Muscle layer of duodenum (tissue), 2 donors: ENCODE measurements around the gene POLE4.

Source experiments
- H3K27ac ChIP-seq: one replicate; pipeline ENCODE4 v1.7.0; 2013; ENCODE audit warnings: mild to moderate bottlenecking, low read length
- H3K27me3 ChIP-seq: one replicate; pipeline ENCODE4 v1.7.0; 2013; ENCODE audit warnings: low read depth, mild to moderate bottlenecking, control low read depth, low read length
- H3K36me3 ChIP-seq, 2 donors: one replicate each; pipeline ENCODE4 v1.7.0; 2013; ENCODE audit warnings: low read length in 2 of 2, control low read depth in 1 of 2, mild to moderate bottlenecking in 1 of 2; ENCODE audit not compliant: insufficient read depth in 2 of 2, control insufficient read depth in 1 of 2
- H3K4me1 ChIP-seq, 2 donors: one replicate each; pipeline ENCODE4 v1.7.0; 2013; ENCODE audit warnings: low read length in 2 of 2, mild to moderate bottlenecking in 2 of 2, control low read depth in 1 of 2, moderate library complexity in 1 of 2; ENCODE audit not compliant: insufficient read depth in 2 of 2, control insufficient read depth in 1 of 2
- H3K4me3 ChIP-seq, 2 donors: one replicate each; pipeline ENCODE4 v1.7.0; 2013; ENCODE audit warnings: low read length in 2 of 2, low read depth in 1 of 2, mild to moderate bottlenecking in 1 of 2
- H3K9me3 ChIP-seq, 2 donors: one replicate each; pipeline ENCODE4 v1.7.0; 2013; ENCODE audit warnings: low read length in 2 of 2, control low read depth in 1 of 2, mild to moderate bottlenecking in 1 of 2; ENCODE audit not compliant: control insufficient read depth in 1 of 2
- donor health status: healthy.

POLE4 gene

GRCh38 chr2:74924463-74925265 lies 33.8 kb upstream of the POLE4 start:
- Histone ChIP-seq H3K27me3 (no peaks in the 10 kb centered on the region), H3K4me3 (no peak overlapping the region), H3K4me1 (no peaks in the 10 kb centered on the region), H3K9me3 (no peaks in the 10 kb centered on the region), H3K27ac (no peak overlapping the region), H3K36me3 (no peaks in the 10 kb centered on the region)

GRCh38 chr2:74925361-74925786 lies 33.1 kb upstream of the POLE4 start:
- Histone ChIP-seq H3K4me3 (no peak overlapping the region), H3K27me3 (no peaks in the 10 kb centered on the region), H3K36me3 (peaks cover 0 to 5% of the 10 kb centered on the region in 2 donors), H3K27ac (no peak overlapping the region), H3K4me1 (no peaks in the 10 kb centered on the region), H3K9me3 (no peaks in the 10 kb centered on the region)

DNA sequence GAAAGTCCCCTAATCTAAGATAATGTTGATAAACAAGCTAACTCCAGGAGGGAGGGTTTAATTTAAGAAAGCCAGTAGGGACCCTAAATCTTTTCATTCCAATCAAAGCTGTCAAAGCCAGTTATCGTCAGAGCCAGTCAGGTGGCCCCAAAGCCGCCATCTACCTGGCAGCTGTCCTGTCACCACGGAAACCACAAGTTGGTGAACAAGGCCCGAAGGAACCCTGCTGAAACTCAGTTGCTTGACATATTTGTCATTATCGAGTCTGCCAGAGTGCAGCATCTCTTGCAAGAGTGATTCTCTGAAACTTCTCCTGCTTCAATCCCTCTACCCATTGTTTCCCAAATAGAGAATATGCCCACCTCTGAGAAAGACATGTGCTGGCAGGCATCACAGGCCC lies 30.8 kb upstream of the POLE4 start:
- no peak overlapping the region for H3K27ac ChIP-seq
- no peaks in the 10 kb centered on the region for H3K27me3 ChIP-seq
- no peaks in the 10 kb centered on the region for H3K9me3 ChIP-seq
- H3K36me3 ChIP-seq: peaks cover 0 to 7% of the 10 kb centered on the region in 2 donors
- H3K4me1 ChIP-seq: no peaks in the 10 kb centered on the region
- no peak overlapping the region for H3K4me3 ChIP-seq

GRCh38 chr2:74930811-74931486 lies 27.5 kb upstream of the POLE4 start:
- Histone ChIP-seq H3K4me1 (no peaks in the 10 kb centered on the region), H3K9me3 (no peaks in the 10 kb centered on the region), H3K27me3 (no peaks in the 10 kb centered on the region), H3K36me3 (peaks cover 0 to 7% of the 10 kb centered on the region in 2 donors), H3K27ac (no peak overlapping the region), H3K4me3 (no peak overlapping the region)

- Histone ChIP-seq H3K4me1 (no peaks in the 10 kb centered on the region), H3K36me3 (peaks cover 0 to 7% of the 10 kb centered on the region in 2 donors), H3K4me3 (no peak overlapping the region), H3K27me3 (no peaks in the 10 kb centered on the region), H3K9me3 (no peaks in the 10 kb centered on the region), H3K27ac (no peak overlapping the region)
These were observed 26.5 kb upstream of the POLE4 start for GRCh38 chr2:74931940-74932339.

DNA sequence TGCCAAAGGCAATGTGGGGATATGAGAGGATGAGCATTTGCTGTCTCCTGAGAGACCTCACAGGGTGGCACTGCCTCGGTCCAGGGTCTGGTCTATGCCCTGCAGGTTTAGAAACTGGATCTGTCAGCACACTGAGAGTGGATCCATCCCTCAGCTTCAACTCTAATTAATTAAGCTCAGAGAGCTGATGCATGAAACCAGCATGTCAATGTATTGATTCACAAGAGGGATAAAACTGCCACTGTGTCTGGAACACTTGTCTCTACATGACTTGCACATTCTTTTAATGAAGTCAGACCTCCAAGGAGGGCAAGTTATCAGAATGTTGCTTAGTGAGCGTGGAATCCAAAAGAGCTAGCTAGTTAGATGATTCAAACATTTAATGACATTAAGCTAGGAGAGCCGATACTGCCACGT lies 22.5 kb upstream of the POLE4 start:
- H3K4me3 ChIP-seq: no peak overlapping the region
- no peaks in the 10 kb centered on the region for H3K9me3 ChIP-seq

DNA sequence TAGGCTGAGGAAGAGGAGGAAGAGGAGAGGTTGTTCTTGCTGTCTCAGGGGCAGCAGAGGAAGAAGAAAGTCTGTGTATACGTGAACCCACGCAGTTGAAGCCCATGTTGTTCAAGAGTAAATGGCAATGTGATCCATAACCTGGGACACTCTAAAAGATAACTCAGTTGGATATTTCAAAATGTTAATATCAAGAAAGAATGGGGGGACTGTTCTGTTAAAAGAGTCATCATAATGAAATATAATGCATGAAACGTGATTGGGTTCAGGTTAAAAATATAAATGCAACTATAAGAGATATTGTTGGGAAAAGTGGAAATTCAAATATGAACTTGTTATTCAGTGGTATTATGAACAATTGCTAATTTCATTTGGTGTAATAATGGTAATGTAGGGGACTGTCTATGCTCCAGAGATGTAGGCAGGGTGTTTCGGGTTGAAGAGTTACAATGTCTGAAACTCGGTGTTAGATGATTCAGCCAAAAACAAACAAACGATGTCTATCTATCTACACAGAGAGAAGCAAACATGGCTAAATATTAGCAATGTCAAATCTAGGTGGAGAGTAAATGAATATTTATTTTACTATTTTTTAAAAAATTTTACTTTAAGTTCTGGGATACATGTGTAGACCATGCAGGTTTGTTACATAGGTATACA lies 21.1 kb upstream of the POLE4 start:
- no peaks in the 10 kb centered on the region for H3K4me1 ChIP-seq
- H3K4me3 ChIP-seq: no peak overlapping the region
- no peaks in the 10 kb centered on the region for H3K27me3 ChIP-seq
- H3K36me3 ChIP-seq: no peaks in the 10 kb centered on the region
- no peak overlapping the region for H3K27ac ChIP-seq
- no peaks in the 10 kb centered on the region for H3K9me3 ChIP-seq

More for the DNA sequence above, 22.5 kb upstream of the POLE4 start:
- H3K27me3 ChIP-seq: no peaks in the 10 kb centered on the region
- H3K4me1 ChIP-seq: no peaks in the 10 kb centered on the region
- H3K27ac ChIP-seq: no peak overlapping the region
- no peaks in the 10 kb centered on the region for H3K36me3 ChIP-seq

GRCh38 chr2:74938264-74938663 lies 20.2 kb upstream of the POLE4 start:
- Histone ChIP-seq H3K27ac (no peak overlapping the region), H3K4me1 (no peaks in the 10 kb centered on the region), H3K36me3 (no peaks in the 10 kb centered on the region), H3K9me3 (no peaks in the 10 kb centered on the region), H3K27me3 (no peaks in the 10 kb centered on the region), H3K4me3 (no peak overlapping the region)

- H3K9me3 ChIP-seq: no peaks in the 10 kb centered on the region
- no peak overlapping the region for H3K27ac ChIP-seq
- no peaks in the 10 kb centered on the region for H3K4me1 ChIP-seq
- H3K27me3 ChIP-seq: no peaks in the 10 kb centered on the region
- no peak overlapping the region for H3K4me3 ChIP-seq
- no peaks in the 10 kb centered on the region for H3K36me3 ChIP-seq
These were observed 18.3 kb upstream of the POLE4 start for GRCh38 chr2:74939919-74940812.

DNA sequence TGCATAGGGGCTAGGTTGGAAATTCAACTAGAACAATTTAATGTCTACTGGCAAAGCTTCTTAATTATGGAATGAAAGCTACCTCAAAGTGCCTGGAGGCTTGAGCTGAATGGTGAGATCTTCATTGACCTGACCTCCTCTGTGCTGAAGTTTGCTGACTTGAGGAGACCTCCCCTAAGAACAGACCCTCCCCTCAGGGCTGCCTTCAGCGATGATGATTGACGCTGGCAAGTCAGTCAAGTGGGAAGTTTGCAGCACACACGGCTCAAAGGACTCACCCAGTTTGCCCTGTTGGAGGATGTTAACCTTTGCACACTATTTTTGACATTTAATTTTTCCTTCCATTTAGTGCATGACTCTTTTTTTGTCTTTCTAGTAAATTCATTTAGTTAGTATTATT lies 17.2 kb upstream of the POLE4 start:
- Histone ChIP-seq H3K4me3 (no peak overlapping the region), H3K36me3 (no peaks in the 10 kb centered on the region), H3K4me1 (no peaks in the 10 kb centered on the region), H3K27me3 (no peaks in the 10 kb centered on the region), H3K27ac (no peak overlapping the region), H3K9me3 (no peaks in the 10 kb centered on the region)

DNA sequence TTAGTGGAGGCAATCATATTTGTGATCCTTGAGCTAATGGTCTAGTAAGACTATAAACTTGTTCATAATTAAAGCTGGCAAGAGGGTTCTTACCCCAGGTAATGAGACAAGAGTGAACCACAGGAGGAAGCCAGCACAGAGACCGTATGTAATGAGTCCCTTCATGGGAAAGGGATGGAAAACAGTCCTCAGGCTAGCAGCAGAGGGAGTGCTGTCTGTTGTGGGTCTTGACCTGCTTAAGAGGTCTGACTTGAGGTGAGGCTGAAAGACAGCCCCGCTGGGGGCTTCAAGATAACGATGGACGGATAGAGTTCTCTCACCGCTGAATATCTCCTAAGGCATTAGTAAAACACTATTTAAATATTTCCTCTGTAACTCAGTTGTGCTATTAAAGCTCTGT lies 16.2 kb upstream of the POLE4 start:
- no peak overlapping the region for H3K4me3 ChIP-seq
- H3K27me3 ChIP-seq: no peaks in the 10 kb centered on the region
- H3K27ac ChIP-seq: no peak overlapping the region
- no peaks in the 10 kb centered on the region for H3K36me3 ChIP-seq
- H3K4me1 ChIP-seq: no peaks in the 10 kb centered on the region
- no peaks in the 10 kb centered on the region for H3K9me3 ChIP-seq
